Measurements from ENCODE around the gene SDCCAG8. TPM values are rescaled to one million over a fixed set of nuclear protein-coding genes. Genes with fewer than 3 reads are reported as not detected.

Gene SDCCAG8
- polyA plus RNA-seq, 3 donors, result 33.2 to 34.4 (median 33.4) TPM

DNA sequence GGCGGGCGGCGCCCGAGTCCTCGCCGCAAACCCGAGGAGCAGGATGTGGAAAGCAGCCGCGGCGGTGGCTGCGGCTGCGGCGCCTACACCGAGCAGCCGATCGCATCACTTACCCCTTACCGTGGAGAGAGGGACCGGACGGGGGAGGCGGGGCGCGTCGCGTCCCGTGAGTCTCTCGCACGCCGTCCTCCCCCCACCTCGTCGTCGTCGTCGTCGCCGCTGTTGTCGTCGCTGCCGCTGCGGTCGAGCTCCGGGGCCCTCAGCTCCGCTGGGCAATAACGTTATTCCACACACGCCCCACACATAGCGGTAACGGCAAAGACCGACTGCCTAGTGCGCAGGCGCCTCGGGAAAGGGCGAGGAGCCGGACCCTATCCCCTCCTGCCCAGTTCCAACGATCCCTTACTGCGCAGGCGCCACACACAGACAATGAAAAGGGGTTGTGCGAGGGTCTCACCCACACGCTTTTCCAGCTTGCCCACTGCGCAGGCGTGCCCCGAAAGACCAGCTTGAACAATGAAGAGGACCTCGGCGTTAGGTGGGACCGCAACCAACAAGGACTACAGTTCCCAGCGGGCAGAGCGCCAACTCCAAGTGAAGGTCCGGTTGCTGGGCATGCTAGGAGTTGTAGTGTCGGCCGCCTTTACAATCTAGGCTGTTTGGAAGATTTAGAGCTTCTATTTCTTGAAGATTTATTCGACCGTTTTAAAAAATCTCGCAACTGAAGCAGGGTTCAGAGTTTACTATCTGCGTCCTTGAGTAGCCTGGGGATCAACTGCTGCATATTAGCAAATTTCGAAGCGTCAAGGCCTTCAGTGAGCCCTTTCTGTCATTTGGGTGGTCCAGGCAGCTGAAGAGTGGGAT is 682 bp upstream of the SDCCAG8 start, which contains the start of gene CEP170:
CEP170 (minus strand) TSS at position 355 of the 864 bp plus-strand sequence. CDS start 30,001 bp downstream, outside the sequence.
- Histone ChIP-seq H3K27ac (ENCODE audit: low read depth in 1 of 2, low read length in 2 of 2) (peak within 1 kb of the TSS; percentile 95 to 99), H2AFZ (ENCODE audit: insufficient read depth, low read depth, low read length, poor library complexity, severe bottlenecking) (peak within 1 kb of the TSS; percentile 89), H3K4me1 (ENCODE audit: control insufficient read depth in 1 of 2, insufficient read depth in 2 of 2, low read length in 2 of 2) (peaks cover 24 to 48% of the 10 kb centered on the region in 2 donors), H3K36me3 (replicated peaks in 1 of 2; ENCODE audit: control insufficient read depth in 1 of 2, insufficient read depth in 2 of 2, low read length in 2 of 2) (no peaks in the 10 kb centered on the region), H3K4me2 (replicated peaks; ENCODE audit: extremely low read depth, low read length, poor library complexity, severe bottlenecking) (peak within 1 kb of the TSS; percentile 86), H3K79me2 (ENCODE audit: insufficient read depth, low read length) (peaks cover 85% of the 10 kb centered on the region), H3K9me3 (replicated peaks in 1 of 2; ENCODE audit: control insufficient read depth in 1 of 2, insufficient read depth in 1 of 2, low read length in 2 of 2) (no peaks in the 10 kb centered on the region), H4K20me1 (ENCODE audit: insufficient read depth, low read length) (peaks cover 13% of the 10 kb centered on the region), H3K9ac (ENCODE audit: insufficient read depth, low read length, poor library complexity, severe bottlenecking) (peak within 1 kb of the TSS; percentile 89), H3K4me3 (replicated peaks in 1 of 3; ENCODE audit: low read depth in 2 of 3, low read length in 3 of 3) (peak within 1 kb of the TSS; percentile 61 to 96 (median 74)), H3K27me3 (ENCODE audit: control insufficient read depth in 2 of 2, insufficient read depth in 2 of 2, low read length in 2 of 2) (no peaks in the 10 kb centered on the region)
- Mint-ChIP-seq H3K4me3 (peak within 1 kb of the TSS; percentile 97 to 99), H3K36me3 (peaks cover 5 to 6% of the 10 kb centered on the region in 2 donors), H3K27ac (peak within 1 kb of the TSS; percentile 99 to 100 (median 99)), H3K4me1 (peaks cover 42% of the 10 kb centered on the region), H3K27me3 (ENCODE audit: low read depth in 3 of 3) (no peaks in the 10 kb centered on the region), H3K9me3 (peaks cover 0 to 2% (median 0%) of the 10 kb centered on the region in 7 donors)
- TF ChIP-seq, protein P1, sequence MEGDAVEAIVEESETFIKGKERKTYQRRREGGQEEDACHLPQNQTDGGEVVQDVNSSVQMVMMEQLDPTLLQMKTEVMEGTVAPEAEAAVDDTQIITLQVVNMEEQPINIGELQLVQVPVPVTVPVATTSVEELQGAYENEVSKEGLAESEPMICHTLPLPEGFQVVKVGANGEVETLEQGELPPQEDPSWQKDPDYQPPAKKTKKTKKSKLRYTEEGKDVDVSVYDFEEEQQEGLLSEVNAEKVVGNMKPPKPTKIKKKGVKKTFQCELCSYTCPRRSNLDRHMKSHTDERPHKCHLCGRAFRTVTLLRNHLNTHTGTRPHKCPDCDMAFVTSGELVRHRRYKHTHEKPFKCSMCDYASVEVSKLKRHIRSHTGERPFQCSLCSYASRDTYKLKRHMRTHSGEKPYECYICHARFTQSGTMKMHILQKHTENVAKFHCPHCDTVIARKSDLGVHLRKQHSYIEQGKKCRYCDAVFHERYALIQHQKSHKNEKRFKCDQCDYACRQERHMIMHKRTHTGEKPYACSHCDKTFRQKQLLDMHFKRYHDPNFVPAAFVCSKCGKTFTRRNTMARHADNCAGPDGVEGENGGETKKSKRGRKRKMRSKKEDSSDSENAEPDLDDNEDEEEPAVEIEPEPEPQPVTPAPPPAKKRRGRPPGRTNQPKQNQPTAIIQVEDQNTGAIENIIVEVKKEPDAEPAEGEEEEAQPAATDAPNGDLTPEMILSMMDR (IDR thresholded peaks at IDR 0.05), result no peak
- intact Hi-C loops (cut with micrococcal nuclease), result loop anchor here in 1 of 2 donors (5.0 kb wide), 2 partner anchors 32 to 67 kb away; no protein-coding TSS in a partner anchor
- WGBS (ENCODE audit: insufficient coverage), result under 1% methylated on average over 74 of the region's 74 CpGs
- peak; percentile 89 to 91 (median 91) for DNase-seq

- TF ChIP-seq, protein P1 (IDR thresholded peaks at IDR 0.05), result no peak
- Mint-ChIP-seq H3K27me3 (ENCODE audit: low read depth in 3 of 3) (no peaks in the 10 kb centered on the region), H3K9me3 (peaks cover 0 to 2% (median 0%) of the 10 kb centered on the region in 7 donors), H3K4me1 (peaks cover 43% of the 10 kb centered on the region), H3K4me3 (peak overlapping the region; percentile 97 to 99), H3K36me3 (peaks cover 5 to 8% of the 10 kb centered on the region in 2 donors), H3K27ac (peak overlapping the region; percentile 99 to 100 (median 99))
- DNase-seq, result no peak
- H3K36me3 ChIP-seq (replicated peaks in 1 of 2; ENCODE audit: control insufficient read depth in 1 of 2, insufficient read depth in 2 of 2, low read length in 2 of 2), result no peaks in the 10 kb centered on the region
- peak overlapping the region; percentile 89 for H2AFZ ChIP-seq (ENCODE audit: insufficient read depth, low read depth, low read length, poor library complexity, severe bottlenecking)
- H3K27ac ChIP-seq (ENCODE audit: low read depth in 1 of 2, low read length in 2 of 2), result peak overlapping the region in 1 of 2 donors; percentile 95
- H3K9ac ChIP-seq (ENCODE audit: insufficient read depth, low read length, poor library complexity, severe bottlenecking), result peak overlapping the region; percentile 89
- H3K9me3 ChIP-seq (replicated peaks in 1 of 2; ENCODE audit: control insufficient read depth in 1 of 2, insufficient read depth in 1 of 2, low read length in 2 of 2), result no peaks in the 10 kb centered on the region
- no peaks in the 10 kb centered on the region for H3K27me3 ChIP-seq (ENCODE audit: control insufficient read depth in 2 of 2, insufficient read depth in 2 of 2, low read length in 2 of 2)
- peaks cover 9% of the 10 kb centered on the region for H4K20me1 ChIP-seq (ENCODE audit: insufficient read depth, low read length)
- H3K4me1 ChIP-seq (ENCODE audit: control insufficient read depth in 1 of 2, insufficient read depth in 2 of 2, low read length in 2 of 2), result peaks cover 31 to 57% of the 10 kb centered on the region in 2 donors
- intact Hi-C loops (cut with micrococcal nuclease), result loop anchor here in 1 of 2 donors (5.0 kb wide), 1 partner anchor 66 kb away; no protein-coding TSS in a partner anchor
- peaks cover 85% of the 10 kb centered on the region for H3K79me2 ChIP-seq (ENCODE audit: insufficient read depth, low read length)
- WGBS (ENCODE audit: insufficient coverage), result no CpG with 5 or more reads among the region's 2 CpGs
- H3K4me3 ChIP-seq (replicated peaks in 1 of 3; ENCODE audit: low read depth in 2 of 3, low read length in 3 of 3), result peak overlapping the region; percentile 61 to 96 (median 74)
- H3K4me2 ChIP-seq (replicated peaks; ENCODE audit: extremely low read depth, low read length, poor library complexity, severe bottlenecking), result peak overlapping the region; percentile 86
Measured at GRCh38 chr1:243256590-243256989, 749 bp downstream of the SDCCAG8 start.

All from CD14-positive monocyte (primary cell).